GM13976 (cell line): ENCODE data around the gene LRPPRC.
A peak's percentile ranks its signal among the peaks of the same experiment; 100 is the strongest.

Source experiments
- DNase-seq: peaks from one replicate; pipeline ENCODE4 v3.0.0; 2012; ENCODE audit warnings: low spot score
- in situ Hi-C: fragments of 300-500 bp; cut with MboI; formaldehyde crosslinking; loops from one replicate; pipeline ENCODE4 v1.12.0; 2022; ENCODE audit warnings: low sequenced_read_pairs, mixed read lengths, inconsistent platforms; ENCODE audit not compliant: unreplicated experiment
- TF ChIP-seq, protein P1 (sequence below): IDR thresholded peaks from 2 replicates; pipeline ENCODE4 v1.5.1; 2012; ENCODE audit warnings: borderline replicate concordance, mild to moderate bottlenecking; ENCODE audit not compliant: insufficient read depth; ENCODE audit errors: extremely low read depth, missing control alignments, control extremely low read depth

The LRPPRC gene

DNA sequence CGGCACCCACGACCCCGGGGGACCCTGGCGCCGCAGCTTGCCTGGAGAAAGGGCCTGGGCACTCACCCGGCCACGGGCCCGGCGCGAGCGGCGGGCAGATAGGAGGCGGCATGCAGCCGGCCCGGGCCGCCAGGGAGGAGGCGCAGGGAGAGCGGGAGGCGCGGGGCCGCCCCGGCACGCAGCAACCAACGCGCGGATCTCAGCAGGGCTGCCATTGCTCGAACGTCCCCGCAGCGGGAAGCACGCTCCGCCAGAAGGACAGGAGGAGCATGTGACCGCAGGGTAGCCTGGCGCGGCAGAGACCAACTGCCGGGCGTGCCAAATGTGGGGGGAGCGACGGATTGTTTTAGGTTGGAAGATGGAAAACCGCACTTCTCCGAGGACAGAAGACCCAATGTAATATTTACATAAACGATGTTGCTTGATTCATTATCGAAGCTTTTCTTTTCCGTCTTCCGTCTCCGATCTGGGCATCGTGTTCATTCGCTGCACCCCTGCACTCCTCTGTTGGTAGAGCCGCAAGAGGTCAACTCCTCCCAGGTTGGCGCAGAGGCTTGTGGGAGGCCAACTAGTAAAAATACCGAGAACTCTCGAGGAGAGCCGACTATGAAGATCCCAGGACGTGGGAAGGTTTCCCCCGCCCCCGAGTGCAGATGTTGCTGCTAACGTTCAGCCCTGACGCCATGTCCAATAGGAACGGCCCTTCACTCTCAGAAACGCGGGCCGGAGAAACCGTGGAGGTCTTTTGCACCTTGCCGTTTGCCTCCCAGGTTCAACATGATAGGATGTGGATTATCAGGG is at the start of gene LRPPRC:
Gene LRPPRC (minus strand): TSS at position 257 of the 801 bp plus-strand sequence. CDS start 42 bp downstream, at position 215.
- TF ChIP-seq, protein P1, sequence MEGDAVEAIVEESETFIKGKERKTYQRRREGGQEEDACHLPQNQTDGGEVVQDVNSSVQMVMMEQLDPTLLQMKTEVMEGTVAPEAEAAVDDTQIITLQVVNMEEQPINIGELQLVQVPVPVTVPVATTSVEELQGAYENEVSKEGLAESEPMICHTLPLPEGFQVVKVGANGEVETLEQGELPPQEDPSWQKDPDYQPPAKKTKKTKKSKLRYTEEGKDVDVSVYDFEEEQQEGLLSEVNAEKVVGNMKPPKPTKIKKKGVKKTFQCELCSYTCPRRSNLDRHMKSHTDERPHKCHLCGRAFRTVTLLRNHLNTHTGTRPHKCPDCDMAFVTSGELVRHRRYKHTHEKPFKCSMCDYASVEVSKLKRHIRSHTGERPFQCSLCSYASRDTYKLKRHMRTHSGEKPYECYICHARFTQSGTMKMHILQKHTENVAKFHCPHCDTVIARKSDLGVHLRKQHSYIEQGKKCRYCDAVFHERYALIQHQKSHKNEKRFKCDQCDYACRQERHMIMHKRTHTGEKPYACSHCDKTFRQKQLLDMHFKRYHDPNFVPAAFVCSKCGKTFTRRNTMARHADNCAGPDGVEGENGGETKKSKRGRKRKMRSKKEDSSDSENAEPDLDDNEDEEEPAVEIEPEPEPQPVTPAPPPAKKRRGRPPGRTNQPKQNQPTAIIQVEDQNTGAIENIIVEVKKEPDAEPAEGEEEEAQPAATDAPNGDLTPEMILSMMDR = no peak
- peak; percentile 96 for DNase-seq
- in situ Hi-C loops = no loop called here

DNA sequence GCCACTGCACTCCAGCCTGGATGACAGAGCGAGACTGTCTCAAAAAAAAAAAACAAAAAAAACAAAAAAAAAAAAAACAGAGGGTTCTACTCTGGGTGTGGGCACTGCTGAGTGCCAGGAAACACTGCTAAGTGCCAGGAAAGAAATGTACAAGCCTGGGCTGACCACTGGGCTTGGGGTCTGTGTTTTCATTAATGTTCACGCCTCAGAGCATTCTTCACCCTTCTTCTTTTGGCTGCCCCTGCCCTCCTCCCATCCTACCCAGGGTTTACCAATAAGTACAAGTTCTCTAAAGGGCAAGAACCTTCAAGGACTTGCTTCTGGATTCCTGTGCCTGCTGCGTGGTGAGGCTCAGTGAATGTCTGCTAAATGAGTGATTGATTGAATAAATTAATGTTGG is 49.3 kb upstream of the LRPPRC start:
- TF ChIP-seq, protein P1 = no peak
- DNase-seq = no peak
- in situ Hi-C loops = loop anchor here (25.0 kb wide), 1 partner anchor 917 kb away; no protein-coding TSS in a partner anchor

DNA sequence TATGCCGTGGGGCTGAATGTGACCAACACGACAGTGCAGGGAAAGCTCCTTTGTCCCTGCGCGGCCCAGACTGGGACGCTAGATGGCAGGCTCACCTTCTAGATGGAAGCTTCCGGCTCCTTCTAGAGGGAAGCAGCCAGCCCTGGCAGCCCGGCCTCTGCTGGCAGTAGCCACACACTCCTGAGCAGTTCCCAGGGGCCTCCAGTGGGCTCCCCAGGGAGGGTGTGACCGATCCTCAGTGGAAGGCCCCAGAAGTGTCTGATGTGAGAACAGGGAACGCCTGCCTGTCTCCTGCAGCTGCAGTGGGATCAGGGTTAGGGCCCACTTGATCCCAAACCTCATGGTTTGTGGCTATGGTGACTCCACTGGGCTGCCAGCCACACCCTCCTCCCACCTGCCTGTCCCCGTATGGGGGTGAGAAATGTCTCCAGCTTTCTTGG is 48.5 kb upstream of the LRPPRC start:
- in situ Hi-C loops = loop anchor here (25.0 kb wide), 1 partner anchor 918 kb away; no protein-coding TSS in a partner anchor
- TF ChIP-seq, protein P1 = peak; percentile 98
- DNase-seq = peak; percentile 87

DNA sequence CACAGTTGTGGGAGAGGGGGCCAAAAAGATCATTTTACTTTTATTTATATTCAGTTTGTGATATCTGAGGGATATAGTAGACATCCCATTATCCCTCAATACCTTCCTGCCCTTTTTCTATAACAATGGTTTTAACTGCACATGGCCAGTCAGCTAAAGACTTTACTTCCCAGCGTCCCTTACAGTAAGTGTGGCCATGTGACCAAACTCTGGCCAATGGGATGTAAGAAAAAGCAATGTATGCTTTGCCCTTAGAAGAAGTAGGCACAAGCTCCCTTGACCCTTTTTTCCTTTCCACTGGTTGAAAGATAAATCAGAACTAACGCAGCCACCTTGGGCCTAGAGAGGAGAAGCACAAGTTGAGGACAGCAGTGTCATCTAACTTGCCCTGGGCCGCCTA is 44.6 kb upstream of the LRPPRC start:
- DNase-seq = no peak
- in situ Hi-C loops = loop anchor here (25.0 kb wide), 1 partner anchor 922 kb away; no protein-coding TSS in a partner anchor
- TF ChIP-seq, protein P1 = no peak

DNA sequence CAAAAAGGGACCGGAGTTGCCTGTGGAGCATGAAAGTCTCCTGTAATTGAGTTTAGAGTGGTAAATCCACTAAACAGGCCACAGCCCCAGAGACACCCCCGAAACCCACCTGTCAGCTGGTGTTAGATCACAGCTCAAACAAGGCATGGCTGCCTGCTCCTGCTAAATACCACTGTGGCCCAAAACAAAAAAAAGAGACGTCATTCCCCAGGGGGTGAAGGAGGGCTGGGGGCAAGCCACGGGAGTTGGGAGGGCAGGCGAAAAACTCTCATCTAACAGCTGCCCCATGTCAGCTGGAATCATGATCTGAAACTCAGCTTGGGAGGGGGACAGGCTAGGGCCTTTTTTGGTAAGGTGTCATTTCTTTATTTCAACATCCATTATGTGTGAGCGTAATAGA is 42.5 kb upstream of the LRPPRC start:
- in situ Hi-C loops = loop anchor here (25.0 kb wide), 1 partner anchor 924 kb away; no protein-coding TSS in a partner anchor
- no peak for DNase-seq
- TF ChIP-seq, protein P1 = no peak

DNA sequence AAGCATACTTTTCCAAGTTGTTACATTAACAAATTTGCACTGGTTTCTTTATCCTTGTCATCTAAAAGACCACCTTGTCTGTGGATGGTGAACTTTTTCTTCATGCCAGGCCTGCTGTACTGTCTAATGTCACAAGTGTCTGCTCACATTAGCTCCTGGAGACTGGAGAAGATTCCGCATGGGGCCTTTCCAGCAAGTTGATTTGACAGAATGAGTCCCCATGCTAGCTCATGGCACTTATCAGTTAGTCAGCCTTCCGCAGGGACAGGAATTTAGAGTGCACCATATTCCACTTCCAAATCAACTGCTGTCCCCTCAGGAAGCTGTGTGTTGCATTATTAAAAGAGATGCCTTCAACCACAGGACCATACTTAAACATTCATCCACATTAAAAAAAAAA is 41.4 kb upstream of the LRPPRC start:
- TF ChIP-seq, protein P1 = no peak
- no peak for DNase-seq
- in situ Hi-C loops = loop anchor here (25.0 kb wide), 1 partner anchor 925 kb away; no protein-coding TSS in a partner anchor
